ENCODE data around the gene FNDC3B.

Gene FNDC3B

GRCh38 chr3:172283841-172284357 lies 244.5 kb downstream of the FNDC3B start:
- no peak for TF ChIP-seq TCF12 (IDR thresholded peaks at IDR 0.05; ENCODE audit: low read depth)
- TF ChIP-seq EGR1 (IDR thresholded peaks at IDR 0.05): no peak
- TF ChIP-seq MAX (IDR thresholded peaks at IDR 0.05): no peak
- TF ChIP-seq USF1 (IDR thresholded peaks at IDR 0.05): no peak
- no peak for TF ChIP-seq NFIC (IDR thresholded peaks at IDR 0.05)
- TF ChIP-seq CEBPB (IDR thresholded peaks at IDR 0.05): no peak
- no peak for TF ChIP-seq TAF1 (IDR thresholded peaks at IDR 0.05; ENCODE audit: low read depth)
- TF ChIP-seq REST (IDR thresholded peaks at IDR 0.05; ENCODE audit: low read depth): no peak
- TF ChIP-seq RAD21 (IDR thresholded peaks at IDR 0.05; ENCODE audit: low read depth): no peak
- no peak for TF ChIP-seq YY1 (IDR thresholded peaks at IDR 0.05; ENCODE audit: low read depth)
- TF ChIP-seq ZBTB7A (IDR thresholded peaks at IDR 0.05; ENCODE audit: low read depth): no peak
- no peak for TF ChIP-seq TEAD4 (IDR thresholded peaks at IDR 0.05)
- no peak for TF ChIP-seq EP300 (IDR thresholded peaks at IDR 0.05; ENCODE audit: borderline replicate concordance)
- TF ChIP-seq FOXM1 (IDR thresholded peaks at IDR 0.05; ENCODE audit: borderline replicate concordance, low read depth): no peak
- no peak for TF ChIP-seq CREB1 (IDR thresholded peaks at IDR 0.05; ENCODE audit: low read depth)

- TF ChIP-seq TEAD4 (IDR thresholded peaks at IDR 0.05): no peak
Observed at GRCh38 chr3:172285844-172286243, 246.5 kb downstream of the FNDC3B start.

- TF ChIP-seq TCF12 (IDR thresholded peaks at IDR 0.05; ENCODE audit: low read depth) (no peak), REST (IDR thresholded peaks at IDR 0.05; ENCODE audit: low read depth) (no peak), MAX (IDR thresholded peaks at IDR 0.05) (no peak), EGR1 (IDR thresholded peaks at IDR 0.05) (no peak), ZBTB7A (IDR thresholded peaks at IDR 0.05; ENCODE audit: low read depth) (no peak), CREB1 (IDR thresholded peaks at IDR 0.05; ENCODE audit: low read depth) (no peak), RAD21 (IDR thresholded peaks at IDR 0.05; ENCODE audit: low read depth) (no peak), CEBPB (IDR thresholded peaks at IDR 0.05) (no peak), EP300 (IDR thresholded peaks at IDR 0.05; ENCODE audit: borderline replicate concordance) (no peak), YY1 (IDR thresholded peaks at IDR 0.05; ENCODE audit: low read depth) (no peak), NFIC (IDR thresholded peaks at IDR 0.05) (no peak), TAF1 (IDR thresholded peaks at IDR 0.05; ENCODE audit: low read depth) (no peak), TEAD4 (IDR thresholded peaks at IDR 0.05) (no peak), USF1 (IDR thresholded peaks at IDR 0.05) (no peak), FOXM1 (IDR thresholded peaks at IDR 0.05; ENCODE audit: borderline replicate concordance, low read depth) (no peak)
Observed at GRCh38 chr3:172286548-172287148, 247.3 kb downstream of the FNDC3B start.

GRCh38 chr3:172287937-172288477 lies 248.6 kb downstream of the FNDC3B start:
- TF ChIP-seq TCF12 (IDR thresholded peaks at IDR 0.05; ENCODE audit: low read depth) (no peak), EP300 (IDR thresholded peaks at IDR 0.05; ENCODE audit: borderline replicate concordance) (no peak), EGR1 (IDR thresholded peaks at IDR 0.05) (no peak), TEAD4 (IDR thresholded peaks at IDR 0.05) (no peak), ZBTB7A (IDR thresholded peaks at IDR 0.05; ENCODE audit: low read depth) (no peak), CREB1 (IDR thresholded peaks at IDR 0.05; ENCODE audit: low read depth) (no peak), YY1 (IDR thresholded peaks at IDR 0.05; ENCODE audit: low read depth) (no peak), NFIC (IDR thresholded peaks at IDR 0.05) (no peak)

GRCh38 chr3:172288651-172289050 lies 249.3 kb downstream of the FNDC3B start:
- TF ChIP-seq TAF1 (IDR thresholded peaks at IDR 0.05; ENCODE audit: low read depth): no peak
- no peak for TF ChIP-seq ZBTB7A (IDR thresholded peaks at IDR 0.05; ENCODE audit: low read depth)
- TF ChIP-seq RAD21 (IDR thresholded peaks at IDR 0.05; ENCODE audit: low read depth): no peak
- TF ChIP-seq TCF12 (IDR thresholded peaks at IDR 0.05; ENCODE audit: low read depth): no peak
- TF ChIP-seq FOXM1 (IDR thresholded peaks at IDR 0.05; ENCODE audit: borderline replicate concordance, low read depth): no peak
- TF ChIP-seq EGR1 (IDR thresholded peaks at IDR 0.05): peak; percentile 15; the same call in 1 of the 2 replicates

GRCh38 chr3:172289583-172289982 lies 250.2 kb downstream of the FNDC3B start:
- TF ChIP-seq CEBPB (IDR thresholded peaks at IDR 0.05) (no peak), ZBTB7A (IDR thresholded peaks at IDR 0.05; ENCODE audit: low read depth) (no peak), USF1 (IDR thresholded peaks at IDR 0.05) (no peak), YY1 (IDR thresholded peaks at IDR 0.05; ENCODE audit: low read depth) (no peak), EGR1 (IDR thresholded peaks at IDR 0.05) (no peak), FOXM1 (IDR thresholded peaks at IDR 0.05; ENCODE audit: borderline replicate concordance, low read depth) (no peak), EP300 (IDR thresholded peaks at IDR 0.05; ENCODE audit: borderline replicate concordance) (no peak), TAF1 (IDR thresholded peaks at IDR 0.05; ENCODE audit: low read depth) (no peak), RAD21 (IDR thresholded peaks at IDR 0.05; ENCODE audit: low read depth) (no peak), TCF12 (IDR thresholded peaks at IDR 0.05; ENCODE audit: low read depth) (no peak), TEAD4 (IDR thresholded peaks at IDR 0.05) (no peak), NFIC (IDR thresholded peaks at IDR 0.05) (no peak)

All from Ishikawa (cell line).